Activated naive CD8-positive, alpha-beta T cell treated with anti-CD3 and anti-CD28 coated beads for 36 hours (primary cell): ENCODE measurements around the gene MED20. TPM values are rescaled to one million over a fixed set of nuclear protein-coding genes. Genes with fewer than 3 reads are reported as not detected.
"Not testable (repeated sequence)": the region's sequence is repeated elsewhere in the genome, so short reads cannot be mapped to it uniquely, and the experiment has no call there.

ENCODE experiments used
- DNase-seq: peaks from one replicate; pipeline ENCODE4 v3.0.0; 2021
- H3K27ac Mint-ChIP-seq: one replicate; pipeline ENCODE4 v1.8.0; 2022; ENCODE audit warnings: mild to moderate bottlenecking, moderate library complexity, mixed read lengths
- H3K27me3 Mint-ChIP-seq: one replicate; pipeline ENCODE4 v1.8.0; 2022; ENCODE audit warnings: mild to moderate bottlenecking, mixed read lengths
- H3K36me3 Mint-ChIP-seq: one replicate; pipeline ENCODE4 v1.8.0; 2021; ENCODE audit warnings: mild to moderate bottlenecking, mixed read lengths
- H3K4me1 Mint-ChIP-seq: one replicate; pipeline ENCODE4 v1.8.0; 2021; ENCODE audit warnings: mixed read lengths
- H3K4me3 Mint-ChIP-seq: one replicate; pipeline ENCODE4 v1.8.0; 2022; ENCODE audit warnings: mild to moderate bottlenecking, moderate library complexity, mixed read lengths
- H3K9me3 Mint-ChIP-seq: one replicate; pipeline ENCODE4 v1.8.0; 2022; ENCODE audit warnings: mixed read lengths
- total RNA-seq, 2 experiments: library from RNA; stranded (reverse); gene quantifications; one replicate each; pipeline ENCODE4 v1.2.3, GENCODE V29; 2021

The MED20 gene
- total RNA-seq, 2 experiments from 2014 or later: 19.8 to 22.3 TPM

DNA sequence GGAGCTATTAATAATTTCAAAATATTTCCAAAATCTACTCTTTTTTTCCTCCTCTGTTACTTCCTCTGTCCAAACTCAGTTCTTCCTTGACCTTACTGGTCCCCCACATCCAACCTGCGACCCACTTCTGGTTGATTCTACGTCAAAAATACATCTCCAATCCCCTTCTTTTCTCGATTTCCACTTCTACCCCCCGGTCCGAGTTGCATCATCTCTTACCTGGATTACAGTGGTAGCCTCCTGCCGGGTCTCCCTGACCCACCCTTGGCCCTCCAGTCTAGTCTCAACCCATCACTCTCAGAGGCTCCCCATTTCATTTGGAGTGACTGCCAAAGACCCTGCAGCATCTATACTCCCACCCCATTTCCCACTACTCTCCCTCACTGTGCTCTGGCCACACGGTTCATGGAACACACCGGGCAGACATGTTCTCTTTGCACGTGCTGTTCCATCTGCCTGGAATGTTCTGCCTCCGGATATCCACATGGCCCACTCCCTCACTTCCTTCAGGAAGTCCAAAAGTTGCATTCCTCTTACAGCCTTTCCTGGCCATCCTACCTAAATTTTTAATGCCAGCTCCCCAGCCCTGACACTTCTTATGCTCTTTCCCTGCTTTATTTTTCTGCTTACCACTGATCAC is 26.8 kb upstream of the MED20 start:
- no peak for DNase-seq
- Mint-ChIP-seq H3K27ac (peak overlapping the region; percentile 38), H3K36me3 (peaks cover 20% of the 10 kb centered on the region), H3K9me3 (peaks cover 5% of the 10 kb centered on the region), H3K4me1 (peaks cover 49% of the 10 kb centered on the region), H3K27me3 (no peaks in the 10 kb centered on the region), H3K4me3 (no peak overlapping the region)

- no peak for DNase-seq
- Mint-ChIP-seq H3K36me3 (peaks cover 39% of the 10 kb centered on the region), H3K27me3 (no peaks in the 10 kb centered on the region), H3K27ac (peak overlapping the region; percentile 62), H3K4me3 (no peak overlapping the region), H3K9me3 (peaks cover 5% of the 10 kb centered on the region), H3K4me1 (peaks cover 44% of the 10 kb centered on the region)
These were observed 22.5 kb upstream of the MED20 start for GRCh38 chr6:41943456-41943855.

DNA sequence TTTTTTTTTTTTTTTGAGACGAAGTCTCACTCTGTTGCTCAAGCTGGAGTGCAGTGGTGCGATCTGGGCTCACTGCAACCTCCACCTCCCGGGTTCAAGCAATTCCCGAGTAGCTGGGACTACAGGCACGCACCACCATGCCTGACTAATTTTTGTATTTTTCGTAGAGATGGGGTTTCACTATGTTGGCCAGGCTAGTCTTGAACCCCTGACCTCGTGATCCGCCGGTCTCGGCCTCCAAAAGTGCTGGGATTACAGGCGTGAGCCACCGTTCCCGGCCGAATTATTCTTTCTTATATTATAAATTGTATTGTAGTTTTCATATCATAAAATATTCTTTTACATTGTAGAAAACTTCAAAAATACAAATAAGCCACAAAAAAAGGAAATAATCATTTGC is 21.9 kb upstream of the MED20 start:
- DNase-seq, H3K9me3 Mint-ChIP-seq, H3K27me3 Mint-ChIP-seq: not testable (repeated sequence)
- Mint-ChIP-seq H3K27ac (peak overlapping the region; percentile 93), H3K4me3 (peak overlapping the region; percentile 87), H3K36me3 (peaks cover 42% of the 10 kb centered on the region), H3K4me1 (peaks cover 47% of the 10 kb centered on the region)

DNA sequence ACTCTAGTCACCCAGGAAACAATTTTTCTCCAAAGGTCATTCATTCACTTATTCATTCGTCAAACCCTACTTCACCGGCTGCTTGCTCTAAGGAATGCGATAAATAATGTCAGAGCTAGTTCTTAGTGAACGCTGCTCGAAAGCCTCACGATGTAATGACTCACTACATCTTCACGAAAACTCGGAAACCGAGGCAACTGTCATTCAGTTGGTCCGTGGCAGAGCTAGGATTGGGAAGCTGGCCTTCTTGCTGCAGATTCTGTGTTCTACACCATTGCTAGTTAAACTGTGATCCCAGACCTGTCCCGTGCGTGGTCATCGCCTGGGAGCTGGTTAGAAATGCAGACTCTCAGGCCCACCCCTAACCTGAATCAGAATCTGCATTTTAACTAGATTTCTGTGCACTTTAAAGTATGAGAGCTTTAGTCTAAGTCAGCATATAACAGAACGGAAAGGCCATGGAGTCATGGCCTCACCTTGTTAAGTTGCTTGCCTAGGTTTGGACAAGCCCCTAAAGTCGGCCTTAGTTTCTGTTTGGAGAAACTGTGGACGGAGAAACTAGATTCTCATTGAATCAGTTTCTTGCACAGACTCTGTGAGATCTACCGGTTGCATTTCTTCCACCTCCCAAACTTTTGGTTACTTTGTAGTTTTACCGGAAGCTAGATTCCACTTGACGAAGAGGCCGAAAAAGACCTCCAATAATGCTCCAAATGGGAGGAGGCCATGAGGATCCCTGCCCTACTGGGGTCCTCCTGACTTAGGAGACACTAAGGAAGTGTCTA is 21.3 kb upstream of the MED20 start:
- Mint-ChIP-seq H3K4me1 (peaks cover 49% of the 10 kb centered on the region), H3K36me3 (peaks cover 43% of the 10 kb centered on the region), H3K27ac (peak overlapping the region; percentile 93), H3K27me3 (no peaks in the 10 kb centered on the region), H3K4me3 (peak overlapping the region; percentile 87), H3K9me3 (peaks cover under 1% of the 10 kb centered on the region)
- DNase-seq: no peak

DNA sequence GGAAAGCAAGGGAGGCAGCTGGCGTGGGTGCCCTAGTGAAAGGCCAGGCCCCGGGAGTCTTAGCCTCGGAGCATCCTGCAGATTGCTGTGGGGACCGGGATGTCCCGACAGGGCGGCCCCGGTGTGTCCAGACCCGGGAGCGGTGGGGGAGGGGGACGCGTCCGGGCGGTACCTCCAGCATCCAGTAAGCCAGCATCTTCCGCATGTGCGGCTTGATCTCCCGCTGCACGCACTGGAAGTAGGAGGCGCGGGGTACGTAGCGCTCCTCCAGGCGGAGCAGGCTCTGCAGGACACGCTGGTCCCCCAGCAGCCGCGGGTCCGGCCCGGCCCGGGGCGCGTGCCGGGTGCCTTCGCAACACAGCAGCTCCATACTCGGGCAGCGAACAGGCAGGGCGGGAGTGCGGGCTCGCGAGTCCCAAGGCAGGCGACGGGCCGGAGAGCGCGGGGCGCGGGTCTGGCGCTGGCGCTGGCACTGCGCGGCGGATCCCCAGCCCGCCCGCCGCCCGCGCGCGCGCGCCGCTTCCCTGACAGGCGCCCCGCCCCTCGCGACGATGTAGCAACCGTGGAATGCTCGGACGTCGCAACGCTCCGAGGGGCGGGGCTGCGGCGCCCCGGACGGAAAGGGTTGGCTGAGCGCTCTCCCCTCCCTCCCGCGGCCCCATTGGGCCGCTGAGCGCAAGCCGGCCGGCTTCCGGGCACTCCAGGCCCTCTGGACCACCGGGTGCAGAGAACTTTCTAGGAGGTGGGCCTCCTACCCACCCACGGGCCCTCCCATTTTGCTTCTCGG is 20.5 kb upstream of the MED20 start, which contains the start of gene CCND3:
TSS of gene CCND3 (minus strand) at position 529 of the 787 bp plus-strand sequence. CDS start at position 370, 159 bp downstream.
- peak within 1 kb of the TSS; percentile 93 for H3K27ac Mint-ChIP-seq
- H3K4me3 Mint-ChIP-seq: peak within 1 kb of the TSS; percentile 100
- no peaks in the 10 kb centered on the region for H3K9me3 Mint-ChIP-seq
- peaks cover 57% of the 10 kb centered on the region for H3K4me1 Mint-ChIP-seq
- H3K27me3 Mint-ChIP-seq: no peaks in the 10 kb centered on the region
- peak; percentile 95 for DNase-seq
- H3K36me3 Mint-ChIP-seq: peaks cover 48% of the 10 kb centered on the region

GRCh38 chr6:41940759-41941279 is 19.9 kb upstream of the MED20 start:
- Mint-ChIP-seq H3K4me1 (peaks cover 60% of the 10 kb centered on the region), H3K4me3 (peak overlapping the region; percentile 100), H3K36me3 (peaks cover 51% of the 10 kb centered on the region), H3K9me3 (no peaks in the 10 kb centered on the region), H3K27ac (peak overlapping the region; percentile 92), H3K27me3 (no peaks in the 10 kb centered on the region)
- DNase-seq: peak; percentile 71

DNA sequence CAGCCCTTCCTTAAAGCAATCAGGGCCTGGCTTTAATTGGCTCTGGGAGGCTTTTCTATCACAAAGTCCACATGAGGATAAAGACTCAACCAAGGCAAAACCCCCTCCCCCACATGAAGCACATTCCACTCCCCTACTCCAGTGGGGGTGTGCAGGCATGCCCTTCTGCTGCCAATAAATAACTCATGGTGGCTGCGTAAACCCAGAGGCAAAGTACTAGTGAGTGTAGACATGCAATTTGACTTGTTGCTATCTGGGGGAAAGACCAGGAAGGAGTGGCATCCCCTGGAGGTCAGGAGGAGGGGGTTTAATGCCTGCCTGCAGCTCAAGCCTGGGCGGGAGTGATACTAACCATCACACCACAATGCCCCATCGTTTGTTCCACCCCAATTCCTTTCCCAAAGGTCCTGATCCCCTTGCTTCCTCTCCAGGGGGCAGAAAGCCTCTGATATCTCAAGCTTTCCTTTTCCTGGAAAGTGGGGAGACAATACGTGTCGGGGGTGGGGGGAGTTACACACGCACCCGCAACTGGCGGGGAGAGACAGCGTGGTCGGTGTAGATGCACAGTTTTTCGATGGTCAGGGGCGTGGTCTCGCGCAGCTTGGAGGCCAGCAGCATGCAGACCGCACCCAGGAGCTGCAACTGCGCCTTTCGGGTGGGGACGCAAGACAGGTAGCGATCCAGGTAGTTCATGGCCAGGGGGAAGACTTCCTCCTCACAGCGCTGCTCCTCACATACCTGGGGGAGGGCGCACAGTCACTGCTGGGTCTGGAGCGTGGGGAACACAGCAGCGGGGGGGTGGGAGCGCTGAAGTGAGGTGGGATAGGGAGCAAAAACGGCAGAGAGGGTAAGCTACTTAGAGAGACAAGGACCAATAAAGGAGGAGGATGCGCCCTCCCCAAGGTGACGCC is 19.2 kb upstream of the MED20 start:
- peaks cover 60% of the 10 kb centered on the region for H3K4me1 Mint-ChIP-seq
- H3K36me3 Mint-ChIP-seq: peaks cover 51% of the 10 kb centered on the region

GRCh38 chr6:41939176-41939847 is 18.4 kb upstream of the MED20 start:
- peak; percentile 51 for DNase-seq
- peaks cover 59% of the 10 kb centered on the region for H3K36me3 Mint-ChIP-seq
- H3K9me3 Mint-ChIP-seq: no peaks in the 10 kb centered on the region
- peak overlapping the region; percentile 92 for H3K27ac Mint-ChIP-seq
- H3K4me1 Mint-ChIP-seq: peaks cover 60% of the 10 kb centered on the region
- H3K4me3 Mint-ChIP-seq: peak overlapping the region; percentile 100
- no peaks in the 10 kb centered on the region for H3K27me3 Mint-ChIP-seq

More for the DNA sequence above, 19.2 kb upstream of the MED20 start:
- Mint-ChIP-seq H3K27ac (peak overlapping the region; percentile 92), H3K27me3 (no peaks in the 10 kb centered on the region), H3K9me3 (no peaks in the 10 kb centered on the region), H3K4me3 (peak overlapping the region; percentile 100)
- peak; percentile 72 for DNase-seq

- Mint-ChIP-seq H3K36me3 (peaks cover 61% of the 10 kb centered on the region), H3K9me3 (no peaks in the 10 kb centered on the region), H3K4me1 (peaks cover 59% of the 10 kb centered on the region), H3K27me3 (no peaks in the 10 kb centered on the region), H3K4me3 (peak overlapping the region; percentile 100), H3K27ac (peak overlapping the region; percentile 92)
- DNase-seq: no peak
These were observed 17.7 kb upstream of the MED20 start for GRCh38 chr6:41938590-41939175.

DNA sequence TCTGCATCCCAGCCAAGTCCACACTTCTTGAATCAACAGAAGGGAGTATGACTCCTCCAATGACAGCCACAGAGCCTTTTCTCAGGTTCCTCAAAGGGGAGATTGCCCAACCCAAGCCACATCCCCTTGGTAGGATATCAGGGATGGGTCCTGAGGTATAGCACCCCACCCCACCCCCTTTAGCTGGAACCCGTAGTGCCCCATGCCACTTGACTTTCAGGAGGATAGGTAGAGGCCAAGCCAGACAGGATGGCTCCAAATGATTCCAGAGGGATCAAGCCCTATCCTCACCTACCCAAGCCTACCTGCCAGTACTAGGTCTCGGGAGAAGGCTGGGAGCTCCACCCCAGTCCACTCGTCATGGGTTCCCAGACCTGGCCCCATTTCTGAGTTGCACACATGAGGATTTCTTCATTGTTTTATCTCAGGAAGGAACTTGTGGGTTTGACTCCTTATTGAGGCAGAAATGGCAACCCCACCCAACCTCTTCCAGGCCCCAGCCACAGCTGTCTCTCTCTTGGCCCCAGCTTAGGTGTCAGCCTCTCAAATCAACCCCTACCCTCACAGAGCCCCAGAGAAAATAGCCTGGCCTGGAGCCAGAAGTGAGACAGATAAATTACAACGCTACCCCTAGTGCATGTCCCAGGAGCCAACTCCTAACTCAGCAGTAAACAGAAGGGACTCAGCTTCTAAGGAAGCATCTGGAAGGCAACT is 17.1 kb upstream of the MED20 start:
- Mint-ChIP-seq H3K4me3 (peak overlapping the region; percentile 100), H3K4me1 (peaks cover 58% of the 10 kb centered on the region), H3K9me3 (no peaks in the 10 kb centered on the region), H3K27ac (peak overlapping the region; percentile 92), H3K36me3 (peaks cover 64% of the 10 kb centered on the region), H3K27me3 (no peaks in the 10 kb centered on the region)
- DNase-seq: peak; percentile 32

DNA sequence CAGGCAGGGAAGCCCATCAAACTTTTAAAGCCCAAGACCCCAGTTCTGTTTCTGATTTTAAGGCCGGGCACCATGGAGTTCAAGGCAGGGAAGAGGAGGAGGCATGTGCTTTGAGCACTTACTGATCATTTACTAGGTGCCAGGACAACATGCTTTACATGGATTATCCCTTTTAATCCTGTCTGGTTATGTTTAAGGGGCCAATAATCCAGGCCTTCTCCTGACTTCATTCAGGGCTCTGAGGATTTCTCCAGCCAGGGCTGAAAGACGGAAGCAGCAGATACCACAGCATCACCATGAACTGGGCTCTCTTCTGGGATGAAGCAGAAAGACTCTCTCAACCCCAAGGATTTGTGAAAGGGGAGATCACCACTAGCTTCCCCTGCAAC is 16.5 kb upstream of the MED20 start:
- H3K4me3 Mint-ChIP-seq: peak overlapping the region; percentile 100
- H3K27ac Mint-ChIP-seq: peak overlapping the region; percentile 92
- peaks cover 67% of the 10 kb centered on the region for H3K36me3 Mint-ChIP-seq
- peaks cover 61% of the 10 kb centered on the region for H3K4me1 Mint-ChIP-seq
- no peaks in the 10 kb centered on the region for H3K27me3 Mint-ChIP-seq
- H3K9me3 Mint-ChIP-seq: no peaks in the 10 kb centered on the region
- DNase-seq: no peak

- peak; percentile 85 for DNase-seq
- Mint-ChIP-seq H3K36me3 (peaks cover 76% of the 10 kb centered on the region), H3K27me3 (no peaks in the 10 kb centered on the region), H3K4me3 (peak overlapping the region; percentile 100), H3K4me1 (peaks cover 61% of the 10 kb centered on the region), H3K27ac (peak overlapping the region; percentile 96), H3K9me3 (no peaks in the 10 kb centered on the region)
These were observed 15.3 kb upstream of the MED20 start for GRCh38 chr6:41936073-41936837.
